Mucosa of descending colon (tissue), 3 donors: ENCODE measurements around the gene PIEZO2. TPM values are rescaled to one million over a fixed set of nuclear protein-coding genes. Genes with fewer than 3 reads are reported as not detected.

ENCODE experiments used
- ATAC-seq: fragments of 200-7000 bp; cut with Tn5 transposase; one replicate; pipeline ENCODE4 v1.9.1; 2020; ENCODE audit warnings: mild to moderate bottlenecking, moderate library complexity
- DNase-seq, 3 donors: peaks; one replicate each; pipeline ENCODE4 v3.0.0-alpha.2; 2020
- H3K36me3 ChIP-seq: fragments of 200-600 bp; one replicate; pipeline ENCODE4 v1.8.0; 2021; ENCODE audit warnings: low read depth, mild to moderate bottlenecking
- H3K4me1 ChIP-seq: fragments of 200-600 bp; one replicate; pipeline ENCODE4 v1.8.0; 2021; ENCODE audit warnings: low read depth, mild to moderate bottlenecking
- H3K4me3 ChIP-seq: fragments of 200-600 bp; one replicate; pipeline ENCODE4 v1.8.0; 2021; ENCODE audit warnings: mild to moderate bottlenecking
- H3K9me3 ChIP-seq: fragments of 200-600 bp; one replicate; pipeline ENCODE4 v1.8.0; 2021; ENCODE audit warnings: mild to moderate bottlenecking
- CTCF ChIP-seq: fragments of 200-600 bp; IDR thresholded peaks from one replicate; pipeline ENCODE4 v1.8.0; 2022; ENCODE audit warnings: antibody characterized with exemption, mild to moderate bottlenecking
- intact Hi-C, 2 donors: fragments of 100-400 bp; cut with DNase I in 1 of 2; cut with micrococcal nuclease in 1 of 2; formaldehyde crosslinking; loops; one replicate each; pipeline versions ENCODE4 v1.11.0 to v1.11.1; 2022; cut with DNase I, micrococcal nuclease
- total RNA-seq, 3 donors: library from RNA; stranded (reverse); fragmentation: NEBNext Ultra II Directional in 2 of 3; extraction: Animal tissue kit (Norgen Biotek cat#: 25700) in 2 of 3; gene quantifications; one replicate each; pipeline versions ENCODE4 v1.2.1 to v1.2.4, GENCODE V29; 2021 to 2023
- donor health status: DM: no; HTN: no; CAD: no; lungs with moderate emphysema.
- donor health status: DM: no; HTN: no; CAD: no.
- donor health status: DM: no; HTN: yes; CAD: no.

Gene PIEZO2
- total RNA-seq, 3 donors from 2014 or later = 1.0 to 18.9 (median 1.4) TPM

- TF ChIP-seq CTCF = no peak
- intact Hi-C loops = no loop called here
- Histone ChIP-seq H3K4me1 (no peaks in the 10 kb centered on the region), H3K36me3 (no peaks in the 10 kb centered on the region), H3K4me3 (no peak overlapping the region), H3K9me3 (peaks cover 3% of the 10 kb centered on the region)
- DNase-seq = no peak
- ATAC-seq = no peak
Observed at GRCh38 chr18:11070593-11070992, 78.8 kb downstream of the PIEZO2 start.

- DNase-seq (no peak), ATAC-seq (no peak)
- intact Hi-C loops = no loop called here
- H3K36me3 ChIP-seq = no peaks in the 10 kb centered on the region
- no peak for TF ChIP-seq CTCF
- H3K4me3 ChIP-seq = no peak overlapping the region
- no peaks in the 10 kb centered on the region for H3K4me1 ChIP-seq
- H3K9me3 ChIP-seq = peaks cover 3% of the 10 kb centered on the region
Observed at GRCh38 chr18:11066038-11066437, 83.3 kb downstream of the PIEZO2 start.

DNA sequence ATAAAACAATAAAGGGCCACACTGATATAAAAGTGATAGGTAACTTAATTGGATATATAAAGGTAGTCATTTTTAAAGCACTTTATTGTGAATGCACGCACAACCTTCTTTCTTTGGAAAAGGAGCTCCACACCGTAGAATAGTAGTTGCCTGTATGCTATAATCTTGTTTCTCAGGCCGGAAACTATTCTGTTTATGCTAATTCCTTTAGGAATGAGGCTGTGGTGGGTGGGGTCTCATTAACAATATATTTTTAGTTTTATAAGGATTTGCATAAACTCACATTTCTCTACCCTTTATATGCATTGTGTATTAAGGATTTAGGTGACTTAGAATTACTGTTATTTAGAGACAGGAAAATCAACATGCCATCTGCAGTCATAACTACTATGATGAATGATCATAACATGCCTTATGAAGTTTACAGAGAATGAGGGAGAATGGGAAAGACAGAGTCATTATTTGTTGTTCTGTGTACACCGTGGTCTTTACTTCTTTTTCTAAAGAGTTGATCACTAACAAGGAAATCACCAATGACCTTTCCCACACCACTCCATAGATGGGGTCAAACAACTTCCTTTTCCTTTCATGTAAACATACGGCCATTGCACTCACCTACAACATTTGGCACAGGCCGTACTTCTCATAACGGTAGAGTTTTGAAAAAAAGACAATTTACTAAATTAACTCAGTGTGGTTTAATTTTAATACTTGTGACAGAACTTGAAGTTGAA, 84.5 kb downstream of the PIEZO2 start:
- Histone ChIP-seq H3K4me1 (no peaks in the 10 kb centered on the region), H3K9me3 (peaks cover 3% of the 10 kb centered on the region), H3K4me3 (no peak overlapping the region), H3K36me3 (no peaks in the 10 kb centered on the region)
- DNase-seq (no peak), ATAC-seq (no peak)
- intact Hi-C loops = no loop called here
- no peak for TF ChIP-seq CTCF

GRCh38 chr18:11064106-11064505, 85.3 kb downstream of the PIEZO2 start:
- DNase-seq (no peak), ATAC-seq (no peak)
- no peaks in the 10 kb centered on the region for H3K4me1 ChIP-seq
- H3K36me3 ChIP-seq = no peaks in the 10 kb centered on the region
- no peak overlapping the region for H3K4me3 ChIP-seq
- TF ChIP-seq CTCF = no peak
- peaks cover 3% of the 10 kb centered on the region for H3K9me3 ChIP-seq
- intact Hi-C loops = no loop called here

DNA sequence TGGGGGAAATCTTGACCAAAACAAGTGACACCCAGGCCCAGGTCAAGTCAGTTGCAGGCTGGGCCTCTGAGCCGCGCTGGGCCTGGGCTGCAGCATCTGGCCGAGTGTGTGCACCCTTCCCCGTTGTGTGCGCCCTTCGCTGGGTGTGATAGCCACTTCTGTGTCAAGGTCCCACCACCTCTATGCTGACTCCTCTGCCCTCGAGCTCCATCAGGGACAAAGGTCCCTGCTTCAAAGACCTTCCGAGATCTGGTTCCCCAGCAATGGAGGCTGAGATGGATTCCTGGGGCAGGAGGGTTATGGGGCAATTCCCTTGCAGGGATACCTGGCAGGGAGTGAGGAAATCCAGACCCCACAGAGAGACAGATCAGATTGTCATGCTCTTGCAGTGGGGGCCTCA, 93.6 kb downstream of the PIEZO2 start:
- ATAC-seq = no peak

More for the DNA sequence above, 93.6 kb downstream of the PIEZO2 start:
- no peaks in the 10 kb centered on the region for H3K36me3 ChIP-seq
- no peaks in the 10 kb centered on the region for H3K9me3 ChIP-seq
- TF ChIP-seq CTCF = no peak
- no peak for DNase-seq
- H3K4me1 ChIP-seq = no peaks in the 10 kb centered on the region
- no peak overlapping the region for H3K4me3 ChIP-seq
- intact Hi-C loops = no loop called here
